Gastrocnemius medialis (tissue), 4 donors: ENCODE data around the gene RGL2. TPM values are rescaled to one million over a fixed set of nuclear protein-coding genes. Genes with fewer than 3 reads are reported as not detected.
"Not testable (repeated sequence)": the region's sequence is repeated elsewhere in the genome, so short reads cannot be mapped to it uniquely, and the experiment has no call there.

ENCODE experiments used
- ATAC-seq, 2 donors: fragments of 150-250 bp; one replicate each; pipeline ENCODE4 v1.9.1; 2016
- DNase-seq, 2 donors: peaks; one replicate each; pipeline ENCODE4 v3.0.0-alpha.2; 2019
- H3K27ac ChIP-seq, 4 donors: fragments of 200-600 bp; sonication (generic); 1 replicate in 1 of 4; 2 replicates in 3 of 4; pipeline ENCODE4 v1.5.1; 2016 to 2018; ENCODE audit warnings: mild to moderate bottlenecking in 2 of 4, moderate library complexity in 1 of 4
- H3K27me3 ChIP-seq, 3 donors: fragments of 200-600 bp; sonication (generic) in 2 of 3; 1 replicate in 1 of 3; 2 replicates in 2 of 3; pipeline versions ENCODE4 v1.5.1 to v1.6.0; 2016 to 2019; ENCODE audit warnings: mild to moderate bottlenecking in 1 of 3, moderate library complexity in 1 of 3
- H3K36me3 ChIP-seq, 2 donors: fragments of 200-600 bp; sonication (generic) in 1 of 2; one replicate each; pipeline ENCODE4 v1.5.1; 2017 to 2018
- H3K4me1 ChIP-seq, 2 donors: fragments of 200-600 bp; sonication (generic) in 1 of 2; one replicate each; pipeline ENCODE4 v1.5.1; 2016 to 2017; ENCODE audit warnings: mild to moderate bottlenecking in 2 of 2
- H3K4me3 ChIP-seq, 4 donors: fragments of 200-600 bp; sonication (generic) in 3 of 4; 1 replicate in 1 of 4; 2 replicates in 3 of 4; pipeline ENCODE4 v1.5.1; 2016 to 2019; ENCODE audit warnings: mild to moderate bottlenecking in 2 of 4
- H3K9me3 ChIP-seq, 3 donors: fragments of 200-600 bp; sonication (generic) in 2 of 3; 1 replicate in 1 of 3; 2 replicates in 2 of 3; pipeline ENCODE4 v1.5.1; 2016 to 2019
- CTCF ChIP-seq, 5 experiments: fragments of 450-650 bp in 3 of 5; fragments of 200-600 bp in 2 of 5; sonication (generic) in 2 of 5; IDR thresholded peaks in 4 of 5; conservative IDR thresholded peaks in 1 of 5; 1 replicate in 4 of 5; 2 replicates in 1 of 5; pipeline ENCODE4 v1.5.1; 2016 to 2019; ENCODE audit warnings: antibody characterized with exemption in 5 of 5, mild to moderate bottlenecking in 3 of 5, moderate library complexity in 3 of 5
- POLR2A ChIP-seq, 2 donors: fragments of 450-650 bp; IDR thresholded peaks; one replicate each; pipeline ENCODE4 v1.6.1; 2017; ENCODE audit warnings: antibody characterized with exemption in 2 of 2, mild to moderate bottlenecking in 2 of 2, moderate library complexity in 2 of 2
- in situ Hi-C, 4 donors: fragments of 200-750 bp; cut with MboI; loops; one replicate each; pipeline versions ENCODE4 v1.15.0 to v1.8.0; 2017; ENCODE audit warnings: low sequenced_read_pairs in 4 of 4
- intact Hi-C: fragments of 100-400 bp; cut with DNase I; formaldehyde crosslinking; loops from one replicate; pipeline ENCODE4 v1.15.1; 2023; ENCODE audit warnings: low total_unique reads
- total RNA-seq, 4 donors: library from RNA; depleted of rRNA; stranded (reverse); fragments of >200 nt; gene quantifications; one replicate each; pipeline versions ENCODE4 v1.1.0 to v1.2.3, GENCODE V29; 2016

RGL2 gene
- total RNA-seq, 4 donors from 2014 or later = 39.8 to 52.3 (median 40.8) TPM

- H3K9me3 ChIP-seq = no peaks in the 10 kb centered on the region
- H3K36me3 ChIP-seq = peaks cover 0 to 54% of the 10 kb centered on the region in 2 donors
- TF ChIP-seq CTCF (IDR thresholded peaks at IDR 0.05 in 4 of 5, conservative IDR thresholded peaks at IDR 0.05 in 1 of 5) (peak; percentile 53 to 69 (median 60)), POLR2A (IDR thresholded peaks at IDR 0.05) (peak in 1 of 2 donors; percentile 24)
- DNase-seq = peak in 1 of 2 donors; percentile 61
- peak within 1 kb of the TSS; percentile 56 to 64 (median 62) for H3K4me3 ChIP-seq
- no peaks in the 10 kb centered on the region for H3K27me3 ChIP-seq
- H3K4me1 ChIP-seq = peaks cover 47 to 68% of the 10 kb centered on the region in 2 donors
- intact Hi-C loops (loop anchor here (1.0 to 10.0 kb wide), 3 partner anchors 22 to 1102 kb away; partner anchors contain the start of genes AGPAT1 and RNF5), in situ Hi-C loops (loop anchor here in 1 of 4 donors (25.0 kb wide), 1 partner anchor 1415 kb away; the partner anchor contains the start of gene NEU1)
- ATAC-seq = peak; percentile 39 to 53
- H3K27ac ChIP-seq = peak within 1 kb of the TSS; percentile 70 to 82 (median 76)
Observed at GRCh38 chr6:33276864-33277662, 21.7 kb downstream of the RGL2 start, which contains the start of gene B3GALT4. TSS of gene B3GALT4 (plus strand) at chr6:33277123. CDS start at chr6:33277420, 297 bp downstream.

- ATAC-seq = no peak
- Histone ChIP-seq H3K4me1 (peaks cover 47 to 68% of the 10 kb centered on the region in 2 donors), H3K27ac (peak overlapping the region; percentile 70 to 82 (median 76)), H3K4me3 (peak overlapping the region; percentile 56 to 64 (median 62)), H3K9me3 (no peaks in the 10 kb centered on the region), H3K36me3 (peaks cover 0 to 50% of the 10 kb centered on the region in 2 donors), H3K27me3 (no peaks in the 10 kb centered on the region)
- in situ Hi-C loops (loop anchor here in 1 of 4 donors (25.0 kb wide), 1 partner anchor 1414 kb away; the partner anchor contains the start of gene NEU1), intact Hi-C loops (loop anchor here (10.0 kb wide), 1 partner anchor 1102 kb away; the partner anchor contains the start of genes AGPAT1 and RNF5)
- DNase-seq = no peak
- TF ChIP-seq POLR2A (IDR thresholded peaks at IDR 0.05) (no peak), CTCF (IDR thresholded peaks at IDR 0.05 in 4 of 5, conservative IDR thresholded peaks at IDR 0.05 in 1 of 5) (no peak)
Observed at GRCh38 chr6:33276581-33276863, 22.2 kb downstream of the RGL2 start.

GRCh38 chr6:33275795-33276580 lies 22.8 kb downstream of the RGL2 start:
- not testable (repeated sequence) for H3K27me3 ChIP-seq, H3K9me3 ChIP-seq, DNase-seq, ATAC-seq
- Histone ChIP-seq H3K4me3 (peak overlapping the region in 3 of 4 donors; percentile 61 to 64 (median 63)), H3K4me1 (peaks cover 48 to 69% of the 10 kb centered on the region in 2 donors), H3K27ac (peak overlapping the region in 3 of 4 donors; percentile 71 to 82 (median 81)), H3K36me3 (peaks cover 0 to 50% of the 10 kb centered on the region in 2 donors)
- intact Hi-C loops (loop anchor here (10.0 kb wide), 1 partner anchor 1101 kb away; the partner anchor contains the start of genes AGPAT1 and RNF5), in situ Hi-C loops (loop anchor here in 1 of 4 donors (25.0 kb wide), 1 partner anchor 1414 kb away; the partner anchor contains the start of gene NEU1)

GRCh38 chr6:33273924-33274902 lies 24.5 kb downstream of the RGL2 start:
- no peak overlapping the region for H3K4me3 ChIP-seq
- TF ChIP-seq POLR2A (IDR thresholded peaks at IDR 0.05) = no peak
- no peak for TF ChIP-seq CTCF (IDR thresholded peaks at IDR 0.05 in 4 of 5, conservative IDR thresholded peaks at IDR 0.05 in 1 of 5)

More at GRCh38 chr6:33273924-33274902, 24.5 kb downstream of the RGL2 start:
- Histone ChIP-seq H3K4me1 (peaks cover 55 to 70% of the 10 kb centered on the region in 2 donors), H3K36me3 (peaks cover 0 to 45% of the 10 kb centered on the region in 2 donors), H3K27me3 (no peaks in the 10 kb centered on the region), H3K9me3 (no peaks in the 10 kb centered on the region), H3K27ac (no peak overlapping the region)
- ATAC-seq = no peak
- DNase-seq = no peak
- intact Hi-C loops (loop anchor here (2.0 to 10.0 kb wide), 3 partner anchors 25 to 1099 kb away; partner anchors contain the start of genes AGPAT1, RING1 and RNF5), in situ Hi-C loops (no loop called here)
